ENCODE measurements around the gene RUNX3.

Gene RUNX3

DNA sequence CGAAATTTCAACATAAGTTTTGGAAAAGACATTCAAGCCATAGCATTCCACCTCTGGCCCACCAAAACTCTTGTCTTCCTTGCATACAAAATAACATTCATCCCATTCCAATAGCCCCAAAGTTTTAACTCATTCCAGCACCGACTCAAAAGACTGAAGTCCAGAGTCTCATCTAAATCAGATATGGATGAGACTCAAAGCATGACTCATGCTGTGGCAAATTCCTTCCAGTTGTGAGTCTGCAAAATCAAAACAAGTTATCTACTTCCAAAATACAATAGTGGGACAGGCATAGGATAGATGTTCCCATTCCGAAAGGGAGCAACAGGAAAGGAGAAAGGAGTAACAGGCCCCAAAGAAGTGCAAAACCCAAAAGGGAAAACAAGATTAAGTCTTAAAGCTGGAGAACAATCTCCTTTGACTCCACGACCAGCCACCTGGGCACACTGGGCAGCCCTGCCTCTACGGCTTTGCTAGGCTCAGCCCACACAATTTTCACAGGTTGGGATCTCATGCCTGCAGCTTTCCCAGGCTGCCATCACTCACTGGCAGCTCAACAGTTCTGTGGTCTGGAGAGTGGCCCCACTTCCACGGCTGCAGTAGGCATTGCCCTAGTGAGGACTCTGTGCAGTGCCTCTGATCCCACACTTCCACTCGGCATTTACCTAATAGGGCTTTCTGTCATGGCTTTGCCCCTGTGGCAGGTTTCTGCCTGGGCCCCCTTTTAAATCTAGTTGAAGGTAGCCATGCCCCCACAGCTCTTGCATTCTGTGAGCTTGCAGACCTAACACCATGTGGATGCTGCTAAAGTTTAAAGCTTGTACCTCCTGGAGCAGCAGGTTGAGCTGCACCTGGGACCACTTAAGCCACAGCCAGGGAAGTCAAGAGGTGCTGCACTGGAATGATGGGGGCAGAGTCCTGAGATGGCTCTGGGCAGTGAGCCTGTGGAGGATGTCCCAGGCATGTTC is 51.0 kb downstream of the RUNX3 start:
- no peak for DNase-seq

DNA sequence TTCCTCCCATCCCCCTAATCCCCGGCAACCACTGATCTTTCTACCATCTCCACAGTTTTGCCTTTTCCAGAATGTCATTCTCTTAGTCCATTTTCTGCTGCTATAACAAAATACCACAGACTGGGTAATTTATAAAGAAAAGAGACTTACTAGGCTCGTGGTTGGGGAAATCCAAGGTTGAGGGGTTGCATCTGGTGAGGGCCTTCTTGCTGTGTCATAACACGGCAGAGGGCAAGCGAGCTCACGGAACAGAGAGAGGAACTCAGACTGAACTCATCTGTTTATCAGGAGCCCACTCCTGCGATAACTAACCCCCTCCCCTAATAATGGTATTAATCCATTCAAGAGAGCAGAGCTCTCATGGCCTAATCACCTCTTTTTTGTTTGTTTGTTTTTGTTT is 52.0 kb downstream of the RUNX3 start:
- no peak for DNase-seq

DNA sequence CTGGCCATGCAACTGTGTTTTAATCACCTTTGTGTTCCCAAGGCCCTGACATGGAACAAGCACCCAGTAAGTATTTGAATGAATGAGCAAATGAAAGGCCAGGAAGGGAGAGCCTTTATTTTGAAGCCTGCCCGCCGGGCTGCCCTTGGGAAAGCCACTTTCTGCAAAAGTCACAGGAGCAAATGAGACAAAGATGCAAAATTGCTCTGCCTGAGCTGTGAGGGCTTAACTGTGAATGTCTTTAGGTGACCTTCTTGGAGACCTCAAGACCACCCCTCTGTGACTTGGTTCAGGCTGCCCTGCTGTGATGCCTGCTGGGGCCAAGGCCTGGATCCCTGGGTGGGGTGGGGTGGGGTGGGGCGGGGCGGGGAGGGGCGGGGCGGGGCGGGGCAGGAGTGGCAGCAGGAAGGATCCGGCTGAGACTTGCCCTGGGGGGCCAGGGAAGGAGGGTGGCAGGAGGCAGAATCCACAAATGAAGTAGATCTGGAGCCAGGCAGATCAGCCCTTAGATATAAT is 54.0 kb downstream of the RUNX3 start:
- no peak for DNase-seq

DNA sequence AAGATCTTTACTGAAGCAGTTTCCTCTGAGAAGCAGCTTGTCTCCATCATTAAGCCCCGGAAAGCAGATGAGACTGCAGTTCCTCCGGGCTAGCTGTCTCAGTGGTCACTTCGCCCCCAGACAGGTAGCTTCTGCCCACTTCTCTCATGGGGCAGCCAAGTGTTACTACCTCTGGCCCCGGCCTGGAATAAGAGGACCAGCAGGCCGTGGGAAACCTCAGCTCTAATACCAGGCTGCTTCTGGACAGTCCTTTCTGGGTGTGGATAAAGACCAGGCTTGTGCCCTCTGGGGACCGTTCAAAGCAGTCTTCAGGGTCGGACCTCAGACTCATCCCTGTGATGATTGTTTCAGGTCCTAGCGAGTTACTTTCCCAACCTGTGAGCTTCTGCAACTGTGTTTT is 54.8 kb downstream of the RUNX3 start:
- DNase-seq, result no peak

DNA sequence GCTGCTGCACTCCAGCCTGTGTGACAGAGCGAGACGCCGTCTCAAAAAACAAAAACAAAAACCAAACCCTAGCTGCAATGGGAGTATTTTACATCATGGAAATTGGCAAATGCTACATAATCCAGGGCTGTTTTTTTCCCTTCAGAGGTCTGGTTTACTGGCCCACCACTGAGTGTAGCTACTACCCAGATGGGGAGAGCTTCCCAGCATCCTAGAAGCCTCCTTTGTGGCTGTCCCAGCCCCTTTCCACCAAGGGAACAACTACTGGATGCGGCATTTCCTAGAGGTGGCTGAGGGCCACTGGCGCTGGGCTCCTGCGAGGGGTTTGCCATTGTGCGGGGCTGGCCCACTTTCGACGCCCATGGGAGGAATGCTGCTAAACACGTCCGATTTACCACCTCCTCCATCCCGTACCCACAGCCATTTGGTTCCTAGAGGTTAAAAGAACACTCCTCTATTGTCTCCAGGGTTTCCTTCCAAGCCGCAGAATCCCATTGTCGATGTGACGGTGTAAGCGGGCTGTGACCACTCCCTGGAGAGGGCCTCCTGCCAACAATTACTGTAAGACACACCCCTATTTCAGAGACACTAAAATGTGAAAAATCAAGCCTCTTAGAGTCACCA is 55.4 kb downstream of the RUNX3 start:
- DNase-seq, result no peak

DNA sequence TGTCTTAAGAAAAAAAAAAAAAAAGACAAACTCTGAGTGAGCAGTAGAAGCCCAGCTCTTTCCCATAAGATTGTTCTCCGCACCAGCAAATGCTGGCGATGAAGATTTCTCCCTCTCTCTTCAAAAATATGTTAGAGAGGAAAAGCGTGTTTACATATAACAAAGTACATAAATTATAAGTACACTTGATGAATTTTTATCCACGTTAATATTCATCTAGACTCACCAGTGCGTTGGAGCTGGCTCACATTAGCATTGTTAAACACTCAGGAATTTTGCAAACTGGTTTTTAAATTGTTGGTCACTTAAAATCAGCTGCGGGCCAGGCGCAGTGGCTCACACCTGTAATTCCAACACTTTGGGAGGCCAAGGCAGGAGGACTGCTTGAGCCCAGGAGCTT is 56.0 kb downstream of the RUNX3 start:
- DNase-seq, result no peak

DNA sequence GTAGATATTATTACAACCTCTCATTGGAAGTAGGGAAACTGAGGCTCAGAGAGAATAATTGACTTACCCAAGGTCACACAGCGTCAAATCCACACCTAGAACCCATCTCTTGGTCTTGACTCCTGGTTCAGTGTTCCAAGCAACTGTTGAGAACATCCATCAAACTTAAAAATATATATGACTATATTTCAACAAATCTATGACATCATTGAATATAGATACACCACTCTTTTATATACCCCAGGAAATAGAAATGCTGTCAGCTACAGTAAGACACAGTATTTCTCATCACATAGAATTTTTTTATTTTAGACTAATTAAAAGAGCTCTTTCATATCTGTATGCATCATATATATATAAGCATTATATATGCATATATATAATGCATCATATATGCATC is 56.9 kb downstream of the RUNX3 start:
- no peak for DNase-seq

DNA sequence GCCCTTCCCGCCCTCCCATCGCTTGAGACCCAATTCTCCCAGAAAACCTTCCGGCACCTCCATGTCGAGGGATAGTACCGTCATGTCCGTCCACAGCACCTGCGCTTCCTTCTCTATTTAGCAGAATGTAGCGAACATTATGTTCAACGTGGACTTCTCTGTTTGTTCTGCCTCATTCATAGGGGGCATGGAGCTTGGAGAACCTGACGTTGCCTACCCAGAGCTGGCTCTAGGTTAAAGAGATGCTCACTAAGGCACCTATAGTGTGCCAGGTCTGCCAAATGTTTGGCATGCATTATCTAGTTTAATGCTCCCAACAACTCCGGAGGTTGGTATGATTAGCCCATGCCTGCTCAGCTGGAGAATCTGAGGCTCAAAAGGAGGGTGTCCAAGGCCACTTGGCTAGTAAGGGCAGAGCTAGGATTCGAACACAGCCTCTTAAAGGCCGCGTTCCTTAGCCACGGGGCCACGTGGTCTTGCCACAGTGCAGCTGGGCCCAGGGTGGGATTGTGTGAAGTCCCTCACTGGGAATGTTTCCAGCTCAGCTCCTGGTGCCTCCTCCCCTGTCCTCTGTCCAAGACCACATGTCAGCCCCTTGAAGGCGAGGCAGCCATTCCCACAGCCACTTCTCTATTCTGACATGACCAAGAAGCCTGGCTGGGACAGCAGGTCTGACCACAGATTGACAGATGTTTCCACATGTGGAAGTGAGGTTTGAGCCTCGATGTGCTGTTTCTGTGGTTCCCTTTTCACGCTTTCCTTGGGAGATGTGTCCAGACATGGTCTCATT is 57.8 kb downstream of the RUNX3 start:
- no peak for DNase-seq

DNA sequence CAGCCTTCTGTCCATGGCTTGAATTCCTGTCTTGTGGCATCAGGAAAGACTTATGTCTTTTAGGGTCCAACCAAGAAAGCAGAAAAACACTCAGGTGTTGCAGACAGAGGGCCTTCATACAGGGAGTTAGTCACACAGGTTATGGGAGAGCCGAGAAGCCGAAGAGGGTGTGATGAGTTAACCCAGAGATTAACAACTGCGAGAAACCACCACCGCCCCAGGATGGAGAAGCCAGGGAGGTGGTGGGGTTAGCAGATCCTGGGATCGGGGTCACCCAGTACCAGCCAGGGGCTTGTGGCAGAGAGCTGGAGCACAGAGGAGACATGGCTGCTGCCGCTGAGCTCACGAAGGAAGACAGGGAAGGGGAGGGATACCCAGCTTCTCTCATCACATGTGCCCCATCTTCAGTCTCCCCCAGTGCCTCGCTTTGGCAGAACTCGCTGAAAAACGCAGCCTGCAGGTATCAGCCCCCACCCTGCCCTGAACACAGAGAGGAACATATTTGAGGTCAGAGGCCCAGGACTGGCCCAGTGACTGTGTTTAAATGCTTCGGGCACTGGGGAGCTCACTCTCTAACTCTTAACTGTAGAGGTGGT is 58.7 kb downstream of the RUNX3 start:
- no peak for DNase-seq

DNA sequence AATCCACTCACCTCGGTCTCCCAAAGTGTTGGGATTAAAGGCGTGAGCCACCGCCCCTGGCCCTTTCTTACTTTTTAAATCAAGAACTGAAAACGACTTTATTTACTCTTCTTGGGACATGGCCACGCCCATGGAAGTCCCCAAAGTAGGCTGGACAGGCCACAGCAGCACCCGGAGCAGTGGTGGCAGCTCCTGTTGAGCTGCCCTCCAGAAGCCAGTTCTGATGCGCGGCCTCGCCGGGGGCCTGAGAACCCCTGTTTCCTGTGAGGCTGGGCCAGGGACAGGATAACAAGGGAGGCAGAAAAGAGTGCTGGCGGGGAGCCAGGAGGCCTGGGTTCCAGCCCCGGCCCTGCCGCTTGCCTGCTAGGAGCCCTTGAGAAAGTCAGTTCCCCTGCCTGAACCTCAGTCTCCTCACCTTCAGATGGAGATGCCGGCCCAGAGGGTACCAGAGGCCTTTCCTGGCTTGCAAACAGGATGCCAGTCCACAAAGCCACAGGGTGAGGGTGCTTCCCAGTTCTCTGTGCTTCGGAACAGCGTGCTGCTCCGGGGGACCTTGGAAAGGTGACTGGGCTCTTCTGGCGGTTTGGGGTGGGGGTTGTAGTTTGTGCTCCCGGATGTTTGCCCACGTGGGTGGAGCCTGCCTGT is 59.4 kb downstream of the RUNX3 start:
- DNase-seq, result no peak

DNA sequence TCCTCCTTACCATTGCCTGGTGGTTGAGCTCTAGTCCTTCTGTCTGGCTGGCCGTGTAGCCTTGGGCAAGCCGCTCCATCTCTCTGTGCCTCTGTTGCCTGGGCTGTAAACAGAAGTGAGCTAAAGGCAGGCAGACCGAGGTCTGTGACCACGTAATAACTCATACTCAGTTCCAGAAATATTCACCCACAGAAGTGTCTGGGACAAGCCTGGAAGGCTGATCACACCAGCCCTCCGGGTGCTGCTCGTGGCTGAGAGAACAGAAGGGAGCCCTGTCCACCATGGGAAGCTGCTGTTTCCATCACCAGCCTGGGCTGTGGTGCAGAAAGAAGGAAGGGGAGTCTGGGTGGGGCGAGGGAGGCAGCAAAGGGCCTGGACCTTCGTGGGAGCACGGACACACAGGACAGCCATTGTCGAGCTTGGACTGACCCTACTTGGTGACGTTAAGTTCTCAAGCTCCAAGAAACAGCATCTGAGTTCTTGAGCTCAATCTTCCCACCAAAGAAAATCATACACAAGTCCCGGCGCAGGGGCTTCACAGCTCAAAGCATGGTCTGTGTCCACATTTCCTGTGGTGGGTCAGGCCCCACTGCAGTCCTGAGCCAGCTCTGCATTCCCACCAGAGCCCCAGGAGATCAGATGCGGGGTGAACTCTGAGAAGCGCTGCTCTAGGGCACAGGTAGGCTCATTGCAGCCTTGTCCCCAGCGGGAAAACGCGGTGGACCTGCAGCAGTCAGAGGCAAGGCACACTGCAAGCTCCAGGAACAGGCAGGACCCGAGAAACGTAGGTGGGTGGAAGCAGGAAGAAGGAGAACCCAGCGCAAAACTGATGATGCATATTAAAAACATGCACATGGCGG is 61.8 kb downstream of the RUNX3 start:
- no peak for DNase-seq

DNA sequence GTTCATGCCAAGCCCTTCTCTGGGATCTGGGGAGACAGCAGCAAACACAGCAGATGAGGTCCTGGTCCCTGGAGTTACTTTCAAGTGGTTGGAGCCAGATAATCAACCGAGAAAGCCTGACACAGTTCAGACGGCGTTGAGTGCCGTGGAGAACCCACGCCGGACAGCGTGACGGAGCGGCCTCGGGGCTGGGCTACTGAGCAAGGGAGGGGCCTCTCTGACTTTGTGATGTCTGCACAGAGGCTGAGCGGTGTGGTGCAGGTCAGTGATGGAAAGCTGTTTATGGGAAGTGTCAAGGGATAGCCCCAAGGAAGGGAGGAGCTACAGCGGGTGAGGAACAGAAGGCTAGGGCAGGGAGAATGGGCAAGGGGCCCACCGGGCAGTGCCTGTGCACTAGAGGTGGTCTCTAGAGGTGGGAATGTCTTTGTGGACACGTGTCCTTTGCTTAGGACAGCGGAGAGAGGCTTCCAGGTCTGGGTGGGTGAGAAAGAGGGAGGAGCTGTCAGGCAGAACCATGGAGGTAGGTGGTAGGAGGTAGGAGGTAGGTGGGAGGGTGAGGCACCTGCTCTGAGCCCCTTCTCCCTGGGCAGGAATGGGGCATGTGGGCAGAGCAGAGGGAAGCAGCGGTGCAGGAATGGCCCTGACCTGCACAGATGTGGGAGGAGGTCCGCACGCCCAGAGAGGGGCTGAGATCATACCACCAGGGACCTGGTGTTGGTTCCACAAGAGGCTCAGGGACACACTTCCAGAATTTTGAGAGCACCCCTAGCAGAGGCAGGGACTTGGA is 62.8 kb downstream of the RUNX3 start:
- DNase-seq, result no peak

DNA sequence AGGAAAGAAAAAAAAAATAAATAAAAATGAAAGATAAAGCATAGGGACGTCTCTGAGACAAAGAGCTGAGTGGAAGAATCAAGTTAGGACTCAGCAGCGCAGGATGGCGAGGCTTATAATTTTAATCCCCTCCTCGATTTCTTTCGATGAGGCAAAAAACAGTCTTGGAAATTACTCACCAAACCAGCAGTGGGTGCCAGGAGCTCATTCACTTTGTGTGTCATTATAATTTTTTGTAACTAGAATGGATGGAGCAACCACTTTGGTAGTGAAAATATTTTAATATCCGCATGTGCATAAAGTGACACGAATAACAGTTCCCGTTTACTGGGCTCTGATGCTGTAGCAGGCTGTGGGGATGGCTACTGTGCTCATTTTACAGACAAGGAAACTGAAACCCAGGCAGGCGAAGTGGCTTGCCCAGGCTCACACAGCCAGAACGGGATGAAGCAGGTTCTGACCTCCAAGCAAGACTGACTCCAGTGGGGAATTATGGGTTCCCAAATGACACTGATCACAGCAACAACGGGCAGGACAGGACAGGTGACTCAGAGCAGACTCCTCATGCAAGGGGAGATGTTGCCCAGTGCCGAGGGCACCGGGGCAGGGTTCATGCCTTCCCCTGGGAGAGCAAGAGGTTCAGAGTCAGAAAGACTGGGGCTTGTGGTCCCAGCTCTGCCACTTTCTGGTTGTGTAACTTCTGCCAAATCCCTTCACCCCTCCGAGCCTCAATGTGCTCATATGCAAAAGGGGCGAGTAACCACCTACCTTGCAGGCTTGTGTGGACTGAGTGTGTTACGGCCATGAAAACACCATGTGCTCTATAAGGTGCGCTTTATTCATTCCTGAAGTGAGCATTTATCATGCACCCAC is 63.6 kb downstream of the RUNX3 start:
- peak; percentile 28 for DNase-seq

DNA sequence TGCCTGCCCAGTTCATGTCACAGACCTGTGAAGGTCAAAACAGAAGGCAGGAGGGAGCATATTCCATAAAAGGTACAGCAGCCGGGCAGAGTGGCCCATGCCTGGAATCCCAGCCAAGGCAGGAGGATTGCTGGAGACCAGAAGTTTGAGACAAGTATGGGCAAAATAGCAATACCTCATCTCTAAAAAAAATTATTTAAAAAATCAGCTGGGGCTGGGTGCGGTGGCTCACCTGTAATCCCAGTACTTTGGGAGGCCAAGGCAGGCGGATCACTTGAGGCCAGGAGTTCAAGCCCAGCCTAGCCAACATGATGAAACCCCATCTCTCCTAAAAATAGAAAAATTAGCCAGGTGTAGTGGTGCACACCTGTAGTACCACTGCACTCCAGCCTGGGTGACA is 64.5 kb downstream of the RUNX3 start:
- DNase-seq, result no peak

DNA sequence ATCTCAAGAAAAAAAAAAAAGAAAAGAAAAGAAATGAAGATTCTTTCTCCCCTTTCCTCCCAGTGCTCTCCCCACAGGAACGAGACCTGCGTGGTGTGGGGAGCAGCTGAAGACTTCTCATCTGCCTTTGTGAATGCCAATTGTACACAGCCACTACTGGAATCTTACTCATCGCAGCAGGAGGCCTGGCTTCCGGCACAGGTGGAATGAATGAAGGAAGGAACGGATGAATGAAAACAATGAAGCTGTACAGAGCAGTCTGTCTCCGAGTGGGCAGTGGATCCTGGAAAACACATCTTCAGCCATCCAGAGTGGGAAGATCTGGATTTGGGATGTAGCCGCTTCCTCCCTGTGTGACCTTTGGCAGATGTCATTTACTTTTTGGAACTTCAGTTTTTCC is 64.9 kb downstream of the RUNX3 start:
- no peak for DNase-seq

DNA sequence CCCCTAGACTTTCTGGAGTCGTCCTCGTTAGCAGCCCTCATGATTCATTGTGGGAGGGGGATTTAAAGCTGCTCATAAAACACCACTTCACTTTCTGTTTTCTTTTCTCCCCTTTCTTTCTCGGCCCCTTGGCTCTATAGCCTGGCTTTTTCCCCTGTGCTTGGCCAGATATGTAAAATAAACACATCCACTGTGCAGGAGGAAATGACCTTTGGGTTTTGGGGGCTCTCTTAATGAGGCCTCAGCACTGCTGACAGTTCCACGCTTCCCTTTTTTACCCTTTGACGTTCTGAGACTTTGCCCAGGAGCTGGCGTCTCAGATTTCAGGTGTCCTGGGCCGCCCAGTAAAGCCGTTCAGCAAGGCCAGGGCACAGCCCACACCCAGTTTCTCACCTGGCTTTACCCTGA is 65.7 kb downstream of the RUNX3 start:
- DNase-seq, result no peak

DNA sequence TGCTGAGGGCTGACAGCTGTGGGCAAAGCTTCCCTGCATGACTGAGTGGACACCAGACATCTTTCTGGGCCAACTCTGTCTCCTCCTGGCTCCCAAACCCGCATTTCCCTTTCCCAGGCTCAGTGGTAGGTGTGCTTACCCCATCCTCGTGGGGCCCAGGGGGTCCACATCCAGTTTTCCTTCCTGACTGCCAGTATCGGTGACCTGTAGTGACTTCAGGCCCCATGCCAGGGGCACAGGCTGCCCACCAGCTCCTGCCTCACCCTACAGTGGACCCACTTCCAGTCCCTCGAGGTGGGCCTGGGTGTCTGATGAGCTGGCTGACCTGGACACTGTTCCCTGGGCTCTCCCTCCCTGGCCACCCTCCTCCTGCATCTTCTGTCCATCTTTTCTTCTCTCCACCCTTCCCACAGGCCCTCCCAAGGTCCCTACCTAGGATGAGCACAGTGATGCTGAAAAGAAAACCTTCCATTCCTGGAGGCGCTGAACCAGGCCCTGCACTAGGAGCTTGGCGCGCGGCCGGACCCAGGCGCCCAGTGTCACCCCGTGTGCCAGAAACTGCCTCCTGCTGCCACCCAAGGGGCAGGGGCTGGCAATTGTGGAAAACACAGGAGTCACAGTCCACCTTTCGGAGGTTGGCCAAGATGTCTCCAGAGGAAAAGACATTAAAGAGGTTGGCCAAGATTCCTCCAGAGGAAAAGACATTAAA is 67.1 kb downstream of the RUNX3 start:
- DNase-seq, result no peak

DNA sequence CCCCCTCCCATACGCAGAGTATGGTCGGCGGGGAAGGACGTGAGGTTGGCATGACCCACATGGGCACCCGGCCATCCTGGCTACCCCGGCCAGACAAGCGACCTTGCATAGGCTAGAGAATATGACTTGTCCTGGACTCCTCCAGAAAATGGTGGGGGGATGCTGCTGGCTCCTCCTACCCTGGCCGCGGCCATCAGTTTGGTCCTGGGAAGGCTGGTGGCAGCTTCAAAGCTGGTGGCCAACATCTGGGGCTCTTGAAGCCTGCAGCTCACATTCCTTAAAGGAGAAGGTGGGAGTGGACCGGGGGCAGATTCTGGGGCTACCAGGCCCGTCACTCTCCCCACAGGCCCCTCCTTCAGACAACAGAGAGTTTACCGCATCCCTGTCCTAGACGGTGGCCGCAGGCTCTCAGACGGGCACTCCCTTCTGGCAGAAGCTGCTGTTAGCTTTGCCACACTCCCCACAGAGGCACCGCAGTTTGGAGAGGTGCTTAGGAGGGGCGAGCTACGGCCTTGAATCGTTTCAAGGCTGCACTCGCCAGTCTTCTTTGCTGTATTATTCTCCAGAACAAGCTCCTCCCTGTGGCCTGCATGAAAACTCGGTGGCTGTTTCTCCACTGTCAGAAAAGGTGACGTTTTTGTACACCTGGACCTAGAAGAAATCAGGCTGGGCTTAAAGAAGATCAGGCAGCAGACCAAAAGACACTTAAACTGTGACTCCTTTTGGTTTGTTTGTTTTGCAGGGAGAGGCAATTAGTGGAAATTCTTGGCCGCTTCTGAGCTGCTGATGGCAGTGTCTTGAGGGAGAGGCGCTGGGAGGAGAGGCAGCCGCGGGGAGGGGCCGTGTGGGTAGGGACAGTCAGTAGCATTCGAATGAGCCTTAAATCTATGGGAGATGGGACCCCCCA is 68.0 kb downstream of the RUNX3 start:
- no peak for DNase-seq
